Progenitor cell of endocrine pancreas (in vitro differentiated cells): ENCODE data around the gene ZNF160. TPM values are rescaled to one million over a fixed set of nuclear protein-coding genes. Genes with fewer than 3 reads are reported as not detected.

ENCODE experiments used
- DNase-seq: peaks from one replicate; pipeline ENCODE4 v3.0.0; 2021; ENCODE audit warnings: low spot score; ENCODE audit not compliant: unreplicated experiment
- H3K27ac Mint-ChIP-seq: 2 replicates; pipeline ENCODE4 v1.8.0; 2021; ENCODE audit warnings: mild to moderate bottlenecking, moderate library complexity, mixed read lengths
- H3K27me3 Mint-ChIP-seq: 2 replicates; pipeline ENCODE4 v1.8.0; 2021; ENCODE audit warnings: mixed read lengths
- H3K36me3 Mint-ChIP-seq: 2 replicates; pipeline ENCODE4 v1.8.0; 2022; ENCODE audit warnings: mixed read lengths; ENCODE audit not compliant: insufficient read depth
- H3K4me1 Mint-ChIP-seq: 2 replicates; pipeline ENCODE4 v1.8.0; 2021; ENCODE audit warnings: low read depth, mixed read lengths
- H3K4me3 Mint-ChIP-seq: 2 replicates; pipeline ENCODE4 v1.8.0; 2021; ENCODE audit warnings: low read depth, mild to moderate bottlenecking, moderate library complexity, mixed read lengths
- H3K9me3 Mint-ChIP-seq: 2 replicates; pipeline ENCODE4 v1.8.0; 2021; ENCODE audit warnings: low read depth, mixed read lengths
- CTCF ChIP-seq: fragments of 200-600 bp; sonication (generic); IDR thresholded peaks from one replicate; pipeline ENCODE4 v1.5.0; 2021; ENCODE audit warnings: antibody characterized with exemption, mild to moderate bottlenecking; ENCODE audit not compliant: unreplicated experiment
- total RNA-seq: library from RNA; stranded (reverse); gene quantifications from 2 replicates; pipeline ENCODE4 v1.2.1, GENCODE V29; 2021

ZNF160 gene
- total RNA-seq, 1 donor from 2014 or later, result 51.0 TPM

GRCh38 chr19:53085496-53085895, 17.7 kb downstream of the ZNF160 start:
- no peak for DNase-seq
- TF ChIP-seq CTCF, result no peak
- no peaks in the 10 kb centered on the region for H3K4me1 Mint-ChIP-seq
- no peak overlapping the region for H3K4me3 Mint-ChIP-seq
- H3K27ac Mint-ChIP-seq, result no peak overlapping the region
- peaks cover 53% of the 10 kb centered on the region for H3K36me3 Mint-ChIP-seq
- H3K9me3 Mint-ChIP-seq, result peaks cover 13% of the 10 kb centered on the region
- H3K27me3 Mint-ChIP-seq, result no peaks in the 10 kb centered on the region

GRCh38 chr19:53082929-53083328, 20.3 kb downstream of the ZNF160 start:
- no peak overlapping the region for H3K27ac Mint-ChIP-seq
- DNase-seq, result no peak
- H3K27me3 Mint-ChIP-seq, result no peaks in the 10 kb centered on the region
- no peak overlapping the region for H3K4me3 Mint-ChIP-seq
- peaks cover 59% of the 10 kb centered on the region for H3K36me3 Mint-ChIP-seq
- peaks cover 15% of the 10 kb centered on the region for H3K9me3 Mint-ChIP-seq
- TF ChIP-seq CTCF, result no peak
- H3K4me1 Mint-ChIP-seq, result no peaks in the 10 kb centered on the region

GRCh38 chr19:53079313-53079924, 23.8 kb downstream of the ZNF160 start:
- H3K36me3 Mint-ChIP-seq, result peaks cover 62% of the 10 kb centered on the region
- peaks cover 4% of the 10 kb centered on the region for H3K4me1 Mint-ChIP-seq
- no peak overlapping the region for H3K4me3 Mint-ChIP-seq
- H3K9me3 Mint-ChIP-seq, result peaks cover 15% of the 10 kb centered on the region
- peak overlapping the region; percentile 71 for H3K27ac Mint-ChIP-seq
- no peak for DNase-seq
- H3K27me3 Mint-ChIP-seq, result no peaks in the 10 kb centered on the region
- no peak for TF ChIP-seq CTCF

- Mint-ChIP-seq H3K36me3 (peaks cover 60% of the 10 kb centered on the region), H3K27me3 (no peaks in the 10 kb centered on the region), H3K27ac (no peak overlapping the region), H3K9me3 (peaks cover 15% of the 10 kb centered on the region), H3K4me3 (no peak overlapping the region), H3K4me1 (peaks cover 4% of the 10 kb centered on the region)
- no peak for DNase-seq
- TF ChIP-seq CTCF, result no peak
These were observed 24.6 kb downstream of the ZNF160 start for GRCh38 chr19:53078668-53079067.

GRCh38 chr19:53076984-53077383, 26.2 kb downstream of the ZNF160 start:
- H3K27me3 Mint-ChIP-seq, result no peaks in the 10 kb centered on the region
- no peak overlapping the region for H3K4me3 Mint-ChIP-seq
- peaks cover 4% of the 10 kb centered on the region for H3K4me1 Mint-ChIP-seq
- peak; percentile 81 for TF ChIP-seq CTCF
- H3K36me3 Mint-ChIP-seq, result peaks cover 60% of the 10 kb centered on the region
- DNase-seq, result peak; percentile 50
- peaks cover 15% of the 10 kb centered on the region for H3K9me3 Mint-ChIP-seq
- H3K27ac Mint-ChIP-seq, result peak overlapping the region; percentile 75
